ENCODE results near the gene KLF6.

The KLF6 gene

DNA sequence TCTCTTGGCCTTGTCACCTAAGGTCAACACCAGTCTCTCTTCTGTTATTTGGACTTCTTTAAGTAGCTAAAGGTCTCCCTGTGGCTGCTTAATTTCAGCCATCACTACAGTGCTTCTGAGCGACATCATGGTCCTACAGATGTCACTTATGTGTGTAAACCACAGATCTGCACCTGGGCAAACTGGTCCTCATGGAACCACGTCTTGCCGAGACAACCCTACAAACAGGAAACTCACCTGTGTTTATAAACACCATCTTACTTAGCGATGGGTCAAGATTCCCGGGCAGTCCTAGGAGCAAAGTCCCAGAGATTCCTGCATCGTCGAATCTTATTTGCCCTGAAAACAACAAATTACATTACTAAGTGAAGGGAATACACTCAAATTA is 27.8 kb downstream of the KLF6 start:
- no peak for TF ChIP-seq CTCF (IDR thresholded peaks at IDR 0.05)
- peak; percentile 14 for DNase-seq (ENCODE audit: low spot score)
- no peak overlapping the region for H3K27ac ChIP-seq
- H3K4me3 ChIP-seq: no peak overlapping the region

DNA sequence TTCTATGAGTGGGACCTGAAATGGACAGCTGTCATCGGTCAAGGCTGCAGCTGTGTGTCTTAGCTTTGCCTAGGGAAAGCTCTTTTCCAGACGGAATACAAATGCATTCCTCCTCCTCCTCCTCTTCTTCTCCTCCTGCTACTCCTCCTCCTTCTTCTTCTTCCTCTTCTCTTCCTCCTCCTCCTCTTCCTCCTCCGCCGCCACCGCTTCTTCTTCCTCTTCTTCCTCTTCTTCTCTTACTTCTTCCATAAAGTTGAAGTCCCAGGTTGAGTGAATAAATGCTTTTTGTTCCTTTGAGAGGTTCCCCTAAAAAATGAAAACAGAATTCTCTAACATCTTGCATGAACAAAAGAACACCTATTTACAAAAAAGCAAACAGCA is 28.7 kb downstream of the KLF6 start:
- DNase-seq (ENCODE audit: low spot score): peak; percentile 22
- no peak overlapping the region for H3K4me3 ChIP-seq
- TF ChIP-seq CTCF (IDR thresholded peaks at IDR 0.05): no peak
- H3K27ac ChIP-seq: peak overlapping the region; percentile 54 to 87

- H3K27ac ChIP-seq: peak overlapping the region; percentile 54 to 87
- TF ChIP-seq CTCF (IDR thresholded peaks at IDR 0.05): no peak
- peak overlapping the region; percentile 38 for H3K4me3 ChIP-seq
- no peak for DNase-seq (ENCODE audit: low spot score)
Observed at GRCh38 chr10:3755440-3756359, 29.3 kb downstream of the KLF6 start.

DNA sequence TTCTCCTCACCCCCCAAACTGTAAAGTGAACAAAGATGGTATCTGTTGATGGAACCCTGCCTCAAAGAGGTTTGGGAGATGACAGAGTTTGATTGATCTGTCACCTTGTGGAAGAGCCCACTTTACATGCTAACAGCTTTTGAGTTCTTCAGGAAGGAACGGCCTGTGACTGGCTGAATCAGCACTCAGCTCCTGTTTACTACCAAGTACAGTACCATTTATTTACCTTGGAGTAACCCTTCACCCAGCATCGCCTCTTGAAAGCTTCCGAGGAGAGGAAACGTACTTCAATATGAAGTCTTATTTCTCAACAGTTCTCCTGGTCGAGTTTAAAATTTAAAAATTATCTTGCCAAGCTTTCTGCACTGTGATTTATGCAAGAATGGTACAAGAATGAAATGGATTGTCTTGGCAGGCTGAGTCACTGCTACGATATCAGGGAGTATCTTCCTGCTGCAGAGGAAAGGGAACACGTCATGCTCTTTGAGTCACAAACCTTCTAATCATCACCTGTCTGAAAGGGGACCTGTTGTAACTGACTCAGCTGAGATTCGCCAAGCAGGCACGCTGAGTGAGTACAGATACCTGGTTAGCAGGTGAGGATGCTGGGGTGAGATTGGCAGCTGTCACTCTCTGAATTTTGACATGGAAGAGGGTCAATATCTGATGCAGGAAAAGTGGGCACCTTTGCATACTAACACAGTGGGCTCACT is 30.1 kb downstream of the KLF6 start:
- no peak for DNase-seq (ENCODE audit: low spot score)
- Histone ChIP-seq H3K4me3 (peak overlapping the region; percentile 38), H3K27ac (peak overlapping the region; percentile 54 to 87)
- no peak for TF ChIP-seq CTCF (IDR thresholded peaks at IDR 0.05)

GRCh38 chr10:3750854-3751253 is 34.2 kb downstream of the KLF6 start:
- DNase-seq (ENCODE audit: low spot score): no peak
- Histone ChIP-seq H3K4me3 (no peak overlapping the region), H3K27ac (no peak overlapping the region)
- TF ChIP-seq CTCF (IDR thresholded peaks at IDR 0.05): no peak

- DNase-seq (ENCODE audit: low spot score): no peak
- TF ChIP-seq CTCF (IDR thresholded peaks at IDR 0.05): no peak
- peak overlapping the region; percentile 62 to 79 for H3K27ac ChIP-seq
- peak overlapping the region; percentile 51 for H3K4me3 ChIP-seq
Observed at GRCh38 chr10:3750006-3750816, 34.8 kb downstream of the KLF6 start.
